OCI-LY7 (cell line): Measurements from ENCODE around the gene NISCH. TPM values are rescaled to one million over a fixed set of nuclear protein-coding genes. Genes with fewer than 3 reads are reported as not detected.

Experiments
- BruUV-seq: library from RNA; stranded (reverse); fragments of 400-500 nt; replicated peaks from 2 replicates; lab custom pipeline; 2021; lab: Mats Ljungman, UMichigan
- CTCF ChIA-PET: fragments of 300-600 bp; sonication (Branson Sonifier 250); formaldehyde crosslinking; loops from one replicate; lab custom pipeline; 2022; ENCODE audit warnings: antibody characterized with exemption; ENCODE audit not compliant: unreplicated experiment; lab: Charles Lee
- POLR2A ChIA-PET: fragments of 300-600 bp; sonication (Branson Sonifier 250); formaldehyde crosslinking; loops from one replicate; lab custom pipeline; 2022; ENCODE audit warnings: antibody characterized with exemption; lab: Charles Lee
- DNase-seq: peaks from one replicate; pipeline ENCODE4 v3.0.0-alpha.2; 2015; ENCODE audit warnings: low spot score
- H2AFZ ChIP-seq: fragments of 200-600 bp; sonication (generic), shearing (Covaris generic); 2 replicates; pipeline ENCODE4 v1.6.1; 2014; ENCODE audit warnings: mild to moderate bottlenecking, antibody characterized with exemption, low read length, moderate library complexity
- H3K27ac ChIP-seq: fragments of 200-600 bp; sonication (generic); 2 replicates; pipeline ENCODE4 v1.5.1; 2014; ENCODE audit warnings: mixed run types, low read depth, mild to moderate bottlenecking, moderate library complexity, low read length, inconsistent platforms; ENCODE audit not compliant: poor library complexity, severe bottlenecking
- H3K36me3 ChIP-seq: fragments of 200-600 bp; sonication (generic); 2 replicates; pipeline ENCODE4 v1.6.1; 2014; ENCODE audit warnings: mild to moderate bottlenecking, antibody characterized with exemption, low read length, moderate library complexity, mixed read lengths; ENCODE audit not compliant: insufficient read depth
- H3K4me1 ChIP-seq: fragments of 200-600 bp; sonication (generic); 2 replicates; pipeline ENCODE4 v1.5.1; 2014; ENCODE audit warnings: mild to moderate bottlenecking, low read length; ENCODE audit not compliant: insufficient read depth, poor library complexity, severe bottlenecking
- H3K4me2 ChIP-seq: fragments of 200-600 bp; sonication (generic); 2 replicates; pipeline ENCODE4 v1.6.1; 2014; ENCODE audit warnings: mild to moderate bottlenecking, low read length
- H3K4me3 ChIP-seq: fragments of 200-600 bp; sonication (generic); 2 replicates; pipeline ENCODE4 v1.5.1; 2014; ENCODE audit warnings: mild to moderate bottlenecking, low read depth, low read length; ENCODE audit not compliant: poor library complexity, severe bottlenecking
- H3K79me2 ChIP-seq: fragments of 200-600 bp; sonication (generic); 2 replicates; pipeline ENCODE4 v1.6.1; 2016; ENCODE audit warnings: low read depth, mild to moderate bottlenecking, low read length, moderate library complexity, mixed read lengths; ENCODE audit not compliant: insufficient read depth
- H3K9me2 ChIP-seq: fragments of 200-600 bp; sonication (generic); 2 replicates; pipeline ENCODE4 v1.6.1; 2016; ENCODE audit warnings: mild to moderate bottlenecking, low read length, mixed read lengths; ENCODE audit not compliant: insufficient read depth
- H3K9me3 ChIP-seq: fragments of 200-600 bp; sonication (generic); 2 replicates; pipeline ENCODE4 v1.6.1; 2014; ENCODE audit warnings: mild to moderate bottlenecking, mixed run types, low read length, mixed read lengths
- H4K20me1 ChIP-seq: fragments of 200-600 bp; sonication (generic); 2 replicates; pipeline ENCODE4 v1.6.1; 2014; ENCODE audit warnings: mild to moderate bottlenecking, antibody characterized with exemption, low read length, moderate library complexity, mixed read lengths; ENCODE audit not compliant: insufficient read depth
- EZH2phosphoT487 ChIP-seq: fragments of 200-600 bp; sonication (generic); IDR thresholded peaks from 2 replicates; pipeline ENCODE4 v1.6.1; 2018; ENCODE audit warnings: low read depth, borderline replicate concordance, mild to moderate bottlenecking, mixed run types, antibody characterized with exemption, low read length, moderate library complexity, mixed read lengths
- intact Hi-C: fragments of 100-400 bp; cut with micrococcal nuclease; formaldehyde crosslinking; loops from one replicate; pipeline ENCODE4 v1.10.0; 2022; ENCODE audit not compliant: unreplicated experiment
- total RNA-seq, 2 experiments: library from RNA; depleted of rRNA in 1 of 2; stranded (reverse); fragments of >200 nt in 1 of 2; shearing (Covaris generic) in 1 of 2; gene quantifications; 2 replicates each; pipeline ENCODE4 v1.2.3, GENCODE V29; 2014 to 2022
- TF ChIP-seq, protein P1 (sequence below): fragments of 200-600 bp; sonication (generic); conservative IDR thresholded peaks from 2 replicates; pipeline ENCODE4 v1.5.1; 2014; ENCODE audit warnings: mild to moderate bottlenecking, antibody characterized with exemption, low read length, moderate library complexity, mixed read lengths

Gene NISCH
- total RNA-seq, 2 experiments from 2014 or later, result 60.5 to 73.3 TPM

DNA sequence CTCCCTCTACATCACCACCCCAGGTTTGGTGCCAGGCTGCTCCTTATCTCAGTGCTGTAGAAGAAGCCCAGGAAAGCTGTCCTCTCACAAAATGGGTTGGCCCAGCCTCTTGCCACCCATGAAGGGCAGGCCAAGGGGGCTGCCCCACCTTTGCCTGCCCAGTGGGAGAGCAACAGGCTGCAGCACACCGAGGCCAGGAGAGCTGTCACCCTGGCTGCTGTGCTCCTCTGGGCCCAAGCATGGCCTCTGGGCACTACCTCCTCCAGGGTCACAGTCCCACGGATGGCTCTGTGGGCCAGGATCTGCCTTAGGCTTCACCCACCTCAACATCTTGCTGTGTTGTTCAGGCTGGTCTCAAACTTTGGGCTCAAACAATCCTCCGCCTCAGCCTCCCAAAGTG, 33.3 kb downstream of the NISCH start:
- CTCF ChIA-PET, result no interaction called here
- no peaks in the 10 kb centered on the region for H3K9me3 ChIP-seq
- TF ChIP-seq, protein P1, sequence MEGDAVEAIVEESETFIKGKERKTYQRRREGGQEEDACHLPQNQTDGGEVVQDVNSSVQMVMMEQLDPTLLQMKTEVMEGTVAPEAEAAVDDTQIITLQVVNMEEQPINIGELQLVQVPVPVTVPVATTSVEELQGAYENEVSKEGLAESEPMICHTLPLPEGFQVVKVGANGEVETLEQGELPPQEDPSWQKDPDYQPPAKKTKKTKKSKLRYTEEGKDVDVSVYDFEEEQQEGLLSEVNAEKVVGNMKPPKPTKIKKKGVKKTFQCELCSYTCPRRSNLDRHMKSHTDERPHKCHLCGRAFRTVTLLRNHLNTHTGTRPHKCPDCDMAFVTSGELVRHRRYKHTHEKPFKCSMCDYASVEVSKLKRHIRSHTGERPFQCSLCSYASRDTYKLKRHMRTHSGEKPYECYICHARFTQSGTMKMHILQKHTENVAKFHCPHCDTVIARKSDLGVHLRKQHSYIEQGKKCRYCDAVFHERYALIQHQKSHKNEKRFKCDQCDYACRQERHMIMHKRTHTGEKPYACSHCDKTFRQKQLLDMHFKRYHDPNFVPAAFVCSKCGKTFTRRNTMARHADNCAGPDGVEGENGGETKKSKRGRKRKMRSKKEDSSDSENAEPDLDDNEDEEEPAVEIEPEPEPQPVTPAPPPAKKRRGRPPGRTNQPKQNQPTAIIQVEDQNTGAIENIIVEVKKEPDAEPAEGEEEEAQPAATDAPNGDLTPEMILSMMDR, result no peak
- no peak for TF ChIP-seq EZH2phosphoT487
- no peak overlapping the region for H3K4me3 ChIP-seq
- H3K4me2 ChIP-seq, result no peak overlapping the region
- no peak overlapping the region for H2AFZ ChIP-seq
- no peaks in the 10 kb centered on the region for H4K20me1 ChIP-seq
- H3K4me1 ChIP-seq, result no peaks in the 10 kb centered on the region
- POLR2A ChIA-PET, result no interaction called here
- no peaks in the 10 kb centered on the region for H3K9me2 ChIP-seq
- BruUV-seq, result no TSS peak
- DNase-seq, result no peak
- H3K27ac ChIP-seq, result no peak overlapping the region
- H3K79me2 ChIP-seq, result no peaks in the 10 kb centered on the region
- H3K36me3 ChIP-seq, result peaks cover 63% of the 10 kb centered on the region; the same call in 1 of the 2 replicates
- intact Hi-C loops, result no loop called here

DNA sequence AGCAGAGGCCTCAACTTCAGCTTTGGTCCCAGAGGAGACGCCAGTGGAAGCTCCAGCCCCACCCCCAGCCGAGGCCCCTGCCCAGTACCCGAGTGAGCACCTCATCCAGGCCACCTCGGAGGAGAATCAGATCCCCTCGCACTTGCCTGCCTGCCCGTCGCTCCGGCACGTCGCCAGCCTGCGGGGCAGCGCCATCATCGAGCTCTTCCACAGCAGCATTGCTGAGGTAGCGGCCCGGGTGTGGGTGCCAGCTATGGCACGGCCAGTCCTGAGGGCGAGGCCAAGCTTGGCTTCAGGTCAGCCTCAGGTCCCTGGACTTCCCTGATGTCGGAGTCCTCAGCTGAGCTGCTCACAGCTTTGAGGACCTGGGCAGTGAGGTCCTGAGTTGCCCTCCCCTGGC, 34.0 kb downstream of the NISCH start:
- Histone ChIP-seq H3K4me3 (no peak overlapping the region), H4K20me1 (no peaks in the 10 kb centered on the region), H3K9me2 (no peaks in the 10 kb centered on the region), H3K27ac (no peak overlapping the region), H3K36me3 (peaks cover 63% of the 10 kb centered on the region; the same call in 1 of the 2 replicates), H2AFZ (no peak overlapping the region), H3K9me3 (no peaks in the 10 kb centered on the region), H3K79me2 (no peaks in the 10 kb centered on the region), H3K4me1 (no peaks in the 10 kb centered on the region), H3K4me2 (no peak overlapping the region)
- no TSS peak for BruUV-seq
- intact Hi-C loops, result no loop called here
- ChIA-PET CTCF (no interaction called here), POLR2A (no interaction called here)
- DNase-seq, result no peak
- TF ChIP-seq, protein P1, result no peak
- no peak for TF ChIP-seq EZH2phosphoT487

DNA sequence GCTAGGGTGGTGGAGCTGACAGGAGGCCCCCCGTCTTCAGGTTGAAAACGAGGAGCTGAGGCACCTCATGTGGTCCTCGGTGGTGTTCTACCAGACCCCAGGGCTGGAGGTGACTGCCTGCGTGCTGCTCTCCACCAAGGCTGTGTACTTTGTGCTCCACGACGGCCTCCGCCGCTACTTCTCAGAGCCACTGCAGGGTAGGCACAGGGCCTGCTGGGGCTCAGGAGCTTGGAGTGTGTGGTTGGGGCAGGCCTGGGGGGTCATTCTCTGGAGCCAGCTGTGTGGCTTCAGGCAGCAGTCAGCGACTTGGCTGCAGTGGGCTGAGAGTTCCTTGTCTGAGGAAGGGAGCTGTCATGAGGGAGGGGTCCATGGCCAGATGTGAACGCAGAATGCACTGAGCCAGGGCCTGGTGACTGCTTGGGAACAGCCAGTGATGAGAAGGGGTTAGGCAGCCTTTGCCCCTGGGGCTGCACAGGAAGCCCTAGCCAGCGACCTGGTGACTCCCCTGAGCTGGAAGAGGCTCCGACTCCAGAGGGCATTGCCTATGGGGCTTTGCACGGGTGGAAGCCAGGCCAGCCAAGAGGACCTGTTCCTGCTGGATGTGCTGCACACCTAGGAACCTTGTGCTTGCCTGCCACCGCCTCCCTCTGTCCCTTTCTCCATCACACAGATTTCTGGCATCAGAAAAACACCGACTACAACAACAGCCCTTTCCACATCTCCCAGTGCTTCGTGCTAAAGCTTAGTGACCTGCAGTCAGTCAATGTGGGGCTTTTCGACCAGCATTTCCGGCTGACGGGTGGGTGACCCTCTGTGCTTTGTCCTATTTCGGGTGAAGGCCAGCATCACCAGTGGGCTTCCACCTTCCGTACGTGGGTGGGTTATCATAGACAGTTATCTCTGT, 34.9 kb downstream of the NISCH start:
- H3K9me2 ChIP-seq, result no peaks in the 10 kb centered on the region
- intact Hi-C loops, result no loop called here
- no peaks in the 10 kb centered on the region for H3K4me1 ChIP-seq
- no TSS peak for BruUV-seq
- no peak overlapping the region for H3K27ac ChIP-seq
- no peaks in the 10 kb centered on the region for H3K9me3 ChIP-seq
- no peak overlapping the region for H3K4me3 ChIP-seq
- no peak for DNase-seq
- CTCF ChIA-PET, result no interaction called here
- H3K4me2 ChIP-seq, result no peak overlapping the region
- peaks cover 63% of the 10 kb centered on the region; the same call in 1 of the 2 replicates for H3K36me3 ChIP-seq
- TF ChIP-seq, protein P1, result no peak
- no peak for TF ChIP-seq EZH2phosphoT487
- no peaks in the 10 kb centered on the region for H4K20me1 ChIP-seq
- no peaks in the 10 kb centered on the region for H3K79me2 ChIP-seq
- POLR2A ChIA-PET, result no interaction called here
- no peak overlapping the region for H2AFZ ChIP-seq
